ENCODE results near the gene CSMD2. TPM values are rescaled to one million over a fixed set of nuclear protein-coding genes. Genes with fewer than 3 reads are reported as not detected.
A peak's percentile ranks its signal among the peaks of the same experiment; 100 is the strongest.

Gene CSMD2
- total RNA-seq, 4 donors from 2014 or later = 0.60 to 2.5 (median 1.2) TPM

DNA sequence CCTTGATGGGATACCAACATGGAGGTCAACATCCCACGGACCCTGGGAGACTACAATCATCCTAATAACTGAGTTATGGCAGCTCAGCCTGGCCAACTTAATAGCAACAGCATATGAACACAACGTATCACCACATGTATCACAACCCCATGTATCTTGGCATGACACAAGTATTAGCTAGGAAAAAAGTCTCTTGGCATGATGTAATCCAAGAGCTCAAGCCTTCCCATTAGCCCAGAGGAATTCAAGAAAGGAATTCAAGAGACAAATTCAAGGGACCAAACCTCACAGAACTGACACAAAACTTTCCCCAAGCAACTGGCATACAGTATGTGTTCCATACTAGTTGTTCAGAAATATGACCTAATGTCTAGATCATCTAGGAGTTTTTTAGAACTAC lies 402.1 kb downstream of the CSMD2 start:
- DNase-seq (ENCODE audit: low spot score in 2 of 2) = no peak
- Histone ChIP-seq H3K27me3 (no peaks in the 10 kb centered on the region), H3K4me3 (no peak overlapping the region), H3K36me3 (no peaks in the 10 kb centered on the region), H3K9me3 (no peaks in the 10 kb centered on the region), H3K4me1 (peaks cover 0 to 8% (median 3%) of the 10 kb centered on the region in 4 donors), H3K27ac (no peak overlapping the region)
- TF ChIP-seq POLR2A (IDR thresholded peaks at IDR 0.05) (no peak), EP300 (IDR thresholded peaks at IDR 0.05) (no peak)
- TF ChIP-seq, protein P1, sequence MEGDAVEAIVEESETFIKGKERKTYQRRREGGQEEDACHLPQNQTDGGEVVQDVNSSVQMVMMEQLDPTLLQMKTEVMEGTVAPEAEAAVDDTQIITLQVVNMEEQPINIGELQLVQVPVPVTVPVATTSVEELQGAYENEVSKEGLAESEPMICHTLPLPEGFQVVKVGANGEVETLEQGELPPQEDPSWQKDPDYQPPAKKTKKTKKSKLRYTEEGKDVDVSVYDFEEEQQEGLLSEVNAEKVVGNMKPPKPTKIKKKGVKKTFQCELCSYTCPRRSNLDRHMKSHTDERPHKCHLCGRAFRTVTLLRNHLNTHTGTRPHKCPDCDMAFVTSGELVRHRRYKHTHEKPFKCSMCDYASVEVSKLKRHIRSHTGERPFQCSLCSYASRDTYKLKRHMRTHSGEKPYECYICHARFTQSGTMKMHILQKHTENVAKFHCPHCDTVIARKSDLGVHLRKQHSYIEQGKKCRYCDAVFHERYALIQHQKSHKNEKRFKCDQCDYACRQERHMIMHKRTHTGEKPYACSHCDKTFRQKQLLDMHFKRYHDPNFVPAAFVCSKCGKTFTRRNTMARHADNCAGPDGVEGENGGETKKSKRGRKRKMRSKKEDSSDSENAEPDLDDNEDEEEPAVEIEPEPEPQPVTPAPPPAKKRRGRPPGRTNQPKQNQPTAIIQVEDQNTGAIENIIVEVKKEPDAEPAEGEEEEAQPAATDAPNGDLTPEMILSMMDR (IDR thresholded peaks at IDR 0.05) = no peak
- WGBS, 2 donors = 66 to 78% methylated on average over 2 of the region's 2 CpGs

DNA sequence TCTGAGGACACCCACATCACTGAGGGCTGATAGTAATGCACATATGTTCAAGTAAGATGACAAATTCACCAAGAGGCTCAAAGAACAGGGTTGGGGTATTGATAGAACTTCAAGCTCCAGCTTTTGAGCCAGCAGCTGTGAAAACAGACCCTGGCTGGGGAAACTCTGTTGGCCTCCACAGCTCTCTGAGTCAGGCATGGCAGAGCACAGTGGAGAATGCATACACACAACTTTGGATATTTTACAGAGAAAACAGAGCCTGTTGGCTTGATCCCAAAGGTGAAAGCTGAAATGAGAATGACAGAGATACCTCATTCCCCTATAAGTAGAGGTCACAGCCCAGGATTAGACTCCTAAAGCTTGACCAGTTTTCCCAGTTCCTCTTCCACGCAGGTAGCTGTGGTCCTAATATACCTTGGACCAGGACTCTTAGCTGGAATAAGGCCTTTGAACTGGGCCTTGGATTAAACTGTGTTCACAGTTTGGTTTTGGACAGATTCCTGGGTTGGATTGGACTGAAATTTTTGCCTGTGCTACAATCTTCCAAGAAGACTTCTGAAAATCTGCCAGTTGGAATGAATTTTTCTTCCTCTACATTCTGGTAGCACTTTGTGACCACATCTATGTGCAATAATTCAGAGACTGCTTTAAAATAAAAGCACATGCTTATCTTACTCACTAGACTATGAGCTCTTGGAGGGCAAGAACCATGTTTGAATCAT lies 402.8 kb downstream of the CSMD2 start:
- peak overlapping the region in 3 of 4 donors; percentile 6 to 64 (median 60) for H3K27ac ChIP-seq
- WGBS, 2 donors = 55% methylated on average over 1 of the region's 1 CpG
- no peaks in the 10 kb centered on the region for H3K27me3 ChIP-seq
- DNase-seq (ENCODE audit: low spot score in 2 of 2) = peak in 1 of 2 donors; percentile 20
- TF ChIP-seq EP300 (IDR thresholded peaks at IDR 0.05) (peak in 1 of 2 donors; percentile 8), POLR2A (IDR thresholded peaks at IDR 0.05) (no peak)
- TF ChIP-seq, protein P1 (IDR thresholded peaks at IDR 0.05) = no peak
- H3K36me3 ChIP-seq = no peaks in the 10 kb centered on the region
- no peak overlapping the region for H3K4me3 ChIP-seq
- peaks cover 0 to 8% (median 3%) of the 10 kb centered on the region in 4 donors for H3K4me1 ChIP-seq
- no peaks in the 10 kb centered on the region for H3K9me3 ChIP-seq

DNA sequence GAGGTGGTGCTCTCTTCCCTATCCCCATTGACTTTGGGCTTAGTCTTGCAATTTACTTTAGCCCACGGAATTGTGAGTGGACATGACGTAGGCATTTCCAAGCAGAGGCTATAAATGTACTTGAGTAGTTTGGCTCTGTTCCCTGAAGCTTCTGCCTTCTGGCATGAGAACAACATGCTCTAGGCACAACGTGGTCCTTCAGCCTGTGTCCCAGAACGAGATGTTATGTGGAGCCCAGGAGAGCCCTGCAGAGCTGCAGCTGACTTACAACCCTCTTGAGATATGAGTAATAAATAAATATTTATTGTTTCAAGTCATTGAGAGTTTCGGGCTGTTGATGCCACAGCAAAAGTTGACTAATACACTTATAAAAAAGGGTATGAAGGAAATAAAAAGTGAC lies 406.3 kb downstream of the CSMD2 start:
- 41 to 47% methylated on average over 5 of the region's 5 CpGs for WGBS, 2 donors

DNA sequence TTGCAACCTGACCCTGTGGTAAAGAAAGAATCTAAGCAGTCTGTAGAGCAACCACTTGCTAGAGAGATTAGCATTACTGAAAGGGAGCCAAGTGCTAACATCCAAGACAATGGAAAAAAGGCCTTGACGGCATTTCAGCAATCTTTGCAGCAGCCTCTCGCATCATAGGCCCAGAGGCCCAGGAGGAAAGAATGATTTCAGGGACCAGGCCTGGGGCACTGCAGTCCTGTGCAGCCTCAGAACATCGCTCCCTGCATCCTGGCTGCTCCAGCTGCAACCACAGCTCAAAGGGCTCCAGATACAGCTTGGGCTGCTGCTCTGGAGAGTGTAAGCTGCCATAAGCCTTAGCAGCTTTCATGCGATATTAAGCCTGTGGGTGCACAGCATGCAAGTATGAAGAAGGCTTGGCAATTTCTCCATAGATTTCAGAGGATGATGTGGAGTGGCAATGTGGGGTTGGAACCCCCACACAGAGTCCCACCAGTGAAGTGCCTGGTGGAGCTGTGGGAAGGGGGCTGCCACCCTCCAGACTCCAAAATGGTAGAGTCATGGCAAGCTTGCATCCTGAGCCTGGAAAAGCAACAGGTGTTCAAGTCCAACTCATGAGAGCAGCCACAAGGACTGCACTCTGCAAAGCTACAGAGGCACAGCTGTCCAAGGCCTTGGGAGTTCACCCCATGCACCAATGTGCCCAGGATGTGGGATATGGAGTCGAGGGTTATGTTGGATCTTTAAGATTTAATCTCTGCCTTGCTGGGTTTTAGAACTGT lies 411.8 kb downstream of the CSMD2 start:
- Histone ChIP-seq H3K27me3 (no peaks in the 10 kb centered on the region), H3K9me3 (peaks cover 0 to 22% (median 0%) of the 10 kb centered on the region in 4 donors), H3K4me1 (no peaks in the 10 kb centered on the region), H3K27ac (no peak overlapping the region), H3K36me3 (no peaks in the 10 kb centered on the region), H3K4me3 (no peak overlapping the region)
- no peak for DNase-seq (ENCODE audit: low spot score in 2 of 2)
- TF ChIP-seq EP300 (IDR thresholded peaks at IDR 0.05) (no peak), POLR2A (IDR thresholded peaks at IDR 0.05) (no peak)
- TF ChIP-seq, protein P1 (IDR thresholded peaks at IDR 0.05) = no peak
- 79 to 86% methylated on average over 5 of the region's 5 CpGs for WGBS, 2 donors

More for the DNA sequence above, 406.3 kb downstream of the CSMD2 start:
- peak; percentile 29 to 50 for TF ChIP-seq EP300 (IDR thresholded peaks at IDR 0.05)
- no peak for TF ChIP-seq POLR2A (IDR thresholded peaks at IDR 0.05)
- no peaks in the 10 kb centered on the region for H3K27me3 ChIP-seq
- H3K36me3 ChIP-seq = no peaks in the 10 kb centered on the region
- peak; percentile 16 to 19 for DNase-seq (ENCODE audit: low spot score in 2 of 2)
- H3K9me3 ChIP-seq = peaks cover 0 to 3% (median 0%) of the 10 kb centered on the region in 4 donors
- no peak overlapping the region for H3K27ac ChIP-seq
- no peak overlapping the region for H3K4me3 ChIP-seq
- H3K4me1 ChIP-seq = peaks cover 0 to 8% (median 3%) of the 10 kb centered on the region in 4 donors

DNA sequence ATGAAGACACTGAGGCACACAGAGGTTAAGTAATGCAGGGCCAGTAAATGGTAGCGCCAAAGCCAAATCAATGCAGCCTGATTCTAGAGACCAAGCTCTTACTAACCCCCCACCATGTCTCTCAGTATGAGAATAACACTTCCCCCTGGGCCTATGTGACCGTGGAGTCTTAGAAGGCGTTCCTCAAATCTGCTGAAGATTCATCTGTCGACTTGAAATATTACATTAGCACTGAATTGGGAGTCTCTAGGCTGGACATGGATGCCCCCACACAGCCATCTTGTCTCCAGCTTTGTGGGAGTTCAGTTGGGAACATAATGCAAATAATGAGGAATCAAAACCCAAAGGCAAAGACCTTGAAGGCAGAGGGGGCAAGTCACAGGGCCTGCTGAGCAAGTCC lies 419.1 kb downstream of the CSMD2 start:
- Histone ChIP-seq H3K27me3 (no peaks in the 10 kb centered on the region), H3K4me3 (no peak overlapping the region), H3K4me1 (no peaks in the 10 kb centered on the region), H3K27ac (no peak overlapping the region), H3K36me3 (no peaks in the 10 kb centered on the region), H3K9me3 (no peaks in the 10 kb centered on the region)
- 84 to 91% methylated on average over 4 of the region's 4 CpGs for WGBS, 2 donors
- no peak for DNase-seq (ENCODE audit: low spot score in 2 of 2)
- TF ChIP-seq EP300 (IDR thresholded peaks at IDR 0.05) = no peak
- TF ChIP-seq, protein P1 (IDR thresholded peaks at IDR 0.05) = no peak
- TF ChIP-seq POLR2A (IDR thresholded peaks at IDR 0.05) = no peak
